Measurements from ENCODE around the gene MCC.
"Not testable (repeated sequence)": the region's sequence is repeated elsewhere in the genome, so short reads cannot be mapped to it uniquely, and the experiment has no call there.

Gene MCC

DNA sequence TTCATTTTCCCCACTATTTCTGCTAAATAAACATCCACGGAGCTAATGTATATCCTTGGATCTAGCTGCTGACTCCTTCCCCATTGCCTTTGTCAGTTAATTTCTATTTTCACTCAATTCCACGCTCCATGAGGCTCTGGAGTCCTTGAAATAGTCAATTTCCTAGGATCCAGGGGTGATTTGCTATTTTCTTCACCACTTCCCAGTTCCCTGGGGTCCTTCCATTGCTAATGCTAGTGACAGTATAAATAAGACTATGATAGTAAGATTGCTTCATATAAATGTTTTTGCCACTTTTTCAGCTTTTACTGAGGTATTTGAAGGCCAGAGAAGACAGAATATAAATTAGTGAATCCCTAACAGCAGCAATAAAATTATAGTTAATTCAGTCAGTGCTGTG is 66.6 kb downstream of the MCC start:
- no peak for DNase-seq (ENCODE audit: low read depth)

DNA sequence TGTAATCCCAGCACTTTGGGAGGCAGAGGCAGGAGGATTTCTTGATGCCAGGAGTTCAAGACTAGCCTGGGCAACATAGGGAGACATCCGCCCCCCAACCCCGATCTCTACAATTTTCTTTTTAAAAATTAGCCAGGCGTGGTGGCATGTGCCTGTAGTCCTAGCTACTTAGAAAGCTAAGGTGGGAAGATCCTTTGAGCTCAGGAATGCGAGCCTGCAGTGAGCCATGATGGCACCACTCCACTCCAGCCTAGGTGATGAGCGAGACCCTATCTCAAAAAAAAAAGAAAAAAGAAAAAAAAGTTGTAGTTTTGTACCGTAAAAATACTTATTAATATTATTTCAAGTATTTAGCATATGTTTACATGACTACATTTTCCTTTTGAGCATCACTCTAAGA is 82.7 kb downstream of the MCC start:
- no peak for DNase-seq (ENCODE audit: low read depth)

- no peak for DNase-seq (ENCODE audit: low read depth)
Measured at GRCh38 chr5:113404269-113404668, 84.0 kb downstream of the MCC start.

DNA sequence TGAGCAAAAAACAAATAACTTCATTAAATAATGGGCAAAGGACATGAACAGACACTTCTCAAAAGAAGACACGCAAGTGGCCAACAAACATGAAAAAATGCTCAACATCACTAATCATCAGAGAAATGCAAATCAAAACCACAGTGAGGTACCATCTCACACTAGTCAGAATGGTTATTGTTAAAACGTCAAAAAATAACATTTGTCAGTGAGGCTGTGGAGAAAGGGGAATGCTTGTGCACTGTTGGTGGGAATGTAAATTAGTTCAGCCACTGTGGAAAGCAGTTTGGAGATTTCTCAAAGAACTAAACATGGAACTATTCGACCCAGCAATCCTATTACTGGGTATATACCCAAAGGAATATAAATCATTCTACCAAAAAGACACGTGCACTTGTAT is 90.3 kb downstream of the MCC start:
- not testable (repeated sequence) for DNase-seq (ENCODE audit: low read depth)

DNA sequence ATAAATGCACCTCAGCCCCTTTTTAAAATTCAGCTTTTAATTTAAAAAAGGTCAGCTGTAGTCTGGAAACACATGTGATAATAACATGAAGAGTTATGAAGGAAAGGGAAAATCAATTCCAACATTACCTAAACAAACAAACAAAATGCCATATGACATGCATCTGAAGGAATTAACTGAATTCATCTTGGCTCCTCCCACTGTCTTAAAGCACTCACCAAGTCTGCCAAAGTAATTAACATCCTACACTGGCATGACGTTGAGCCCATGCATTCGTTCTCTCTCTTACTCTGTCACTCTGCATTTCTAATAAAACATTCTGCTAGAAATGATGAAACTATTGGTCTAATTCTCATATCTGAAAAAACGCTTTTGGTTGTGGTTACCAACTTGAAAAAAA is 91.2 kb downstream of the MCC start:
- DNase-seq (ENCODE audit: low read depth) = no peak

GRCh38 chr5:113394658-113395057 is 93.6 kb downstream of the MCC start:
- DNase-seq (ENCODE audit: low read depth) = no peak

DNA sequence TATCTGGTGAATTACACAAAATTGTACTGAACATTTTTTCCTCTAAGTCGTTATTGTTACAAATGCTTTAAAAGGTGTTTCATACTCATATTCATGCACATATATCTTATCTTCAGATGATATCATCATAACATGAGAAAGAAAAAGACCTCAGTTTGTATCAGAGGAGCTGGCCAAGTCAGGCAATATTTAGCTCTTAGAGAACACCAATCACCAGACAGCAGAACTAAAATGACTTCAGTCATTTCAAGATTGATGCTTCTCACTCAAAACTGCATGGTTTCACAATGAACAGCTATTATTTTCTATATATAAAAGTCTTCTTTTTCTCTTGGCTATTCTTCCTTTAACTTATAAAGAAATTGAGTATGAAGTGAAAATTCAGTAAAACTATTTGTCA is 98.0 kb downstream of the MCC start:
- no peak for DNase-seq (ENCODE audit: low read depth)

DNA sequence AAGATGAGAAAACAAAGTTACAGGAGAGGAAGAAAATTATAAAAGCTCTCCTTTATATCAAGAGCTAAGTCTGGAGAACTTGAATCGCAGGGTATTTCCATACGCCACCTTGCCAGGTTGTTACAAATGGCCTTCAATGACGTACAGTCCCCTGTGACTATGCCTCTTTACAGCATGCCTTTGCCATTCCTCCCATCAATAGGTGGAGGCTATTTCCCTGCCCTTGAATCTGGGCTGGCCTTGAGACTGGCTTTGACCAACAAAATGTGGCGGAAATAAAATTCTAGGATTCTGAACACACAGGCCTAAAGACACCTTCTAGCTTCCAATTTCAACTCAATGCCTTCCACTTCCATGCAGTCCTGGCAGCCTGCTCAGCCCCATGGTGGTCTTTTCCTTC is 99.1 kb downstream of the MCC start:
- no peak for DNase-seq (ENCODE audit: low read depth)

GRCh38 chr5:113387844-113388243 is 100.4 kb downstream of the MCC start:
- DNase-seq (ENCODE audit: low read depth) = no peak

- no peak for DNase-seq (ENCODE audit: low read depth)
Measured at GRCh38 chr5:113384782-113385285, 103.4 kb downstream of the MCC start.

- no peak for DNase-seq (ENCODE audit: low read depth)
Measured at GRCh38 chr5:113382731-113383130, 105.5 kb downstream of the MCC start.

- DNase-seq (ENCODE audit: low read depth) = no peak
Measured at GRCh38 chr5:113381791-113382190, 106.5 kb downstream of the MCC start.

DNA sequence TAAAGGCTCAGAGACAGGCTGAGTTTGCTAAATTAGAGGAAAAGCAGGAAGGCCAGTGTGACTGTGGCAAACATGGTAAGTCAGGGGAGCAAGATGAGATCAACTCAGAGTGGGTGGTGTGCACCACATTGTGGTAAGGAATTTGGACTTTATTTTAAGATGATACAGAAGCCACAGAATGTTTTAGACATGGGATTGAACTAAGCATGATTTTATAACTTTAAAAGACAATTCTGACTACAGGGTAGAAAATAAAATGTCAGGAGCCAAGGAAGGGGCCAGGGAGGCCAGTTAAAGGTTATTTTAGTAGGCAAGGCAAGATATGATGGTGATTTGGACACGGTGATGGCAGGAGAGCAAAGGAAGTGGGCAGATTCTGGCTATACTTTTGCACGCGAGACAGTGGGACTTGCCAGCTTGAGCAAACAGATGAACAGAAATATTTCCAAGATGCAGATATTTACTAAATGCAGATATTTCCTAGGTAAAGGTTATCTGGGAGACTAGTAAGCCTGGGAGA is 107.4 kb downstream of the MCC start:
- no peak for DNase-seq (ENCODE audit: low read depth)

- DNase-seq (ENCODE audit: low read depth) = no peak
Measured at GRCh38 chr5:113379936-113380806, 108.1 kb downstream of the MCC start.

- DNase-seq (ENCODE audit: low read depth) = no peak
Measured at GRCh38 chr5:113378959-113379541, 109.2 kb downstream of the MCC start.

DNA sequence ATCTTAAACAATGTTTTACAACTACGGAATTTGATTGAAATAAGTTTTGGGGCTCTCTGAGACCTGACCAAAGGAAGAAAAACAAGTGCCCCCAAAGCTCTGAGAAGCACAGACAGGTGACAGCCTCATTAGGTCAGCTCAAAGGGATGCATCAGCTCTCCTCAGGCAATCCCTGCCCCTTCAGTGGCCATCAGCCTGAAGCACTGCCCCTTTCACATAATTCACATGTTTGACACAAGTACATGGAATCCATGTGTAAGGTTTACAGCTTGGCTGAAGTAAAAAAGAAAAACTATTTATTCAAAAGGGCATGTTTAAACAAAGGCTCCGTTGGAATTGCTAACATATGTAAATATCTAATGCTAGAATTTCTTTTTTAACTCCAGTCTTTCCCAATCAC is 109.7 kb downstream of the MCC start:
- no peak for DNase-seq (ENCODE audit: low read depth)

DNA sequence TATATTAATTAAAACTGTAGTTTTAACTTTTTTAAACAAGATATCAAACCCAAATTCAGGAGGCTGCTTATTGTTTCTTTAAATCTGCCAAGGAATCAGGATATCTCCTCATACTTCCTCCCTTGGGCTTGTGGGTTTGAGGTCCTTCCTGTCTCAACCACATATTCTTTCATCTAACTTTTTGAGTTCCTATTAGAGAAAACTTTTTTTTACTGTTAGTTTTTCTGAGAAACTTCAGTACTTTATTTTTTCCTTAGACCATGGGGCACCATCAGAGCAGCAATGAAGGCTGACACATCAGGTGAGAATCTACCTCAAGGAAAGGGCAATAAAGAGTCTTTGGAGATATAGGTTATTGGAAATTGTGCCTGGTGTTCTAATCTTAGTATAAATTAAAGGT is 110.2 kb downstream of the MCC start:
- no peak for DNase-seq (ENCODE audit: low read depth)

GRCh38 chr5:113376640-113377039 is 111.6 kb downstream of the MCC start:
- DNase-seq (ENCODE audit: low read depth) = no peak

GRCh38 chr5:113375480-113376060 is 112.7 kb downstream of the MCC start:
- no peak for DNase-seq (ENCODE audit: low read depth)

- no peak for DNase-seq (ENCODE audit: low read depth)
Measured at GRCh38 chr5:113373426-113373825, 114.8 kb downstream of the MCC start.

GRCh38 chr5:113371721-113372196 is 116.5 kb downstream of the MCC start:
- no peak for DNase-seq (ENCODE audit: low read depth)

- DNase-seq (ENCODE audit: low read depth) = no peak
Measured at GRCh38 chr5:113367586-113367985, 120.7 kb downstream of the MCC start.

- DNase-seq (ENCODE audit: low read depth) = no peak
Measured at GRCh38 chr5:113364466-113364865, 123.8 kb downstream of the MCC start.
